ENCODE results near the gene ZBTB4.

The ZBTB4 gene

DNA sequence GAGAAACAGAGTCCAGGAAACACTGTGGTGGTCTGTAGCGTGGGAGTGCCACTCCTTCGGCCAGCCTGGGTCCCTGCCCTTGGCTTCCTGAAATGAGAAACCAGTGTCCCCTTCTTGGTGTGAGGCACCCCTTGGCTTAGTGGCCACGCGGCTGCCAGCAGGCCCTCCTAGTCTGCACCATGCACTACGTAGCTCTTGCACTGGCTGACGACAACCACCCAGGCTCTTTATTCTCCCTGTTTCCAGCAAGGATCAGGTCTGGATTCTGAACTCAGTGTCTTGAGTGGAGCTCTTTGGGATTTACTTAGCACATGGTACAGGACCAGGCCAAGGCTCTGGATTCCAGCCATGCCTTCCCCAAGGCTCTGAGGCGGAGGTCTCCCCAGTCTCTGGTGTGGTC, 51.9 kb downstream of the ZBTB4 start:
- ATAC-seq: no peak
- Mint-ChIP-seq H3K4me3 (no peak overlapping the region), H3K36me3 (no peaks in the 10 kb centered on the region), H3K9me3 (no peaks in the 10 kb centered on the region), H3K27ac (no peak overlapping the region), H3K4me1 (no peaks in the 10 kb centered on the region), H3K27me3 (no peaks in the 10 kb centered on the region)

DNA sequence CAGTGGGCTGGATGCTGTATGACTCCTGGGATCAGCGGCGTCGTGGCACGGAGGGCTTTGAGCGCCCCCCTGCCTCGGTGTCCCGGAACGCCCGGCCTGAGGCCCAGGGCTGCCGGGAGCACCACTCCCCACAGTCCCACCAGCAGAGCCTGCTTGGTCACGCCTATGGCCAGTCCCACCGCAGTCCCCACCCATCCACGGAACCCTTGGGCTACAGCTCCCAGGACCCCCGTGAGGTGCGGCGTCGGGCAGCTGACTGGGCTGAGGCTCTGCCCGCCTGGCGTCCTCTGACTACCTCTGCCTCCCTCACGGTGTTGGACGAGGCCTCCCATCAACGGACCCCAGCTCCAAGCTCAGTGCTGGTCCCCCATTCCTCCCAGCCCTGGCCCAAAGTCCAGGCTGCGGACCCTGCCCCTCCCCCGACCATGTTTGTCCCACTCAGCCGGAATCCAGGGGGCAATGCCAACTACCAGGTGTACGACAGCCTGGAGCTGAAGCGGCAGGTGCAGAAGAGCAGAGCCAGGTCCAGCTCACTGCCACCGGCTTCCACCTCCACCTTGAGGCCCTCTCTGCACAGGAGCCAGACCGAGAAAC, 52.4 kb downstream of the ZBTB4 start:
- no peaks in the 10 kb centered on the region for H3K4me1 Mint-ChIP-seq
- H3K27me3 Mint-ChIP-seq: no peaks in the 10 kb centered on the region
- no peak overlapping the region for H3K4me3 Mint-ChIP-seq
- no peaks in the 10 kb centered on the region for H3K36me3 Mint-ChIP-seq
- ATAC-seq: no peak
- H3K27ac Mint-ChIP-seq: no peak overlapping the region
- H3K9me3 Mint-ChIP-seq: no peaks in the 10 kb centered on the region

DNA sequence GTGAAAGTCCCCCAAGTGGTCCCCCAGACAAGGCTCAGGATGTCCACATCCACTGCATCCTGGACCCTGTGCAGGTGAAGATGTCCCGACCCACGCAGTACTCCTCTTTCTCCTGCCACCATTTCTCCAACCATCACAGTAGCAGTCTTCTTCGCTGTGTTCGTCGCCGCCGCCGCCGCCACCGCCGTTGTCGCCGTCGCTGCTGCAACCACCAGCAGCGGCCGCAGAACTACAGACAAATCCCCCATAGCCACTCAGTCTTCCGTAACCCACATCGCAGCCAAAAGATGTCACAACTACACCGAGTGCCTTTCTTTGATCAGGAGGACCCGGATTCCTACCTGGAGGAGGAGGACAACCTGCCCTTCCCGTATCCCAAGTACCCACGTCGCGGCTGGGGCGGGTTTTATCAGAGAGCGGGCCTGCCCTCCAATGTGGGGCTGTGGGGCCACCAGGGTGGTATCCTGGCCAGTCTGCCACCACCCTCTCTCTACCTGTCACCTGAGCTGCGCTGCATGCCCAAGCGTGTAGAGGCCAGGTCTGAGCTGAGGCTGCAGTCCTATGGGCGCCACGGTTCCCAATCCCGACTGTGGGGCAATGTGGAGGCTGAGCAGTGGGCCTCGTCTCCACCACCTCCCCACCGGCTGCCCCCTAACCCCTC, 53.1 kb downstream of the ZBTB4 start:
- H3K36me3 Mint-ChIP-seq: no peaks in the 10 kb centered on the region

DNA sequence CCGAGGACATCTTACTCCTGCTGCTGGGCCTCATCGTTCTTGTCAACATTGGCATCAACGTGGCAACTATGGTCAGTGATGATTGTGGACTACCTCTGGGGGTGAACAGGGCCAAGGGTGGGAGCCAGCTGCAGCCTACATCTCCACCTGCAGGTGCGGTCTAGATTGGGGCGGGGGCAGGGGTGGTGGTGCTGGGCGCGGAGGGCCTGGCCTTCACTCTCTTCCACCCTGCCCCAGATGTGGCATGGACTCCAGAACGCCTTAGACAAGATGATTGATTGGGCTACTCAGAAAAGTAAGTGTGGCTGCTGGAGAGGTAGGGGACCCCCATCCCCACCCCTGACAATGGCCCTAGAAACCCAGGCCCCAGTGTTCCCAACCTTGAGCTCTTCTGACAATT, 53.7 kb downstream of the ZBTB4 start:
- ATAC-seq: no peak
- Mint-ChIP-seq H3K27ac (no peak overlapping the region), H3K27me3 (no peaks in the 10 kb centered on the region), H3K36me3 (no peaks in the 10 kb centered on the region), H3K4me1 (no peaks in the 10 kb centered on the region), H3K9me3 (no peaks in the 10 kb centered on the region), H3K4me3 (no peak overlapping the region)

More for the DNA sequence above, 53.1 kb downstream of the ZBTB4 start:
- Mint-ChIP-seq H3K27me3 (no peaks in the 10 kb centered on the region), H3K27ac (no peak overlapping the region), H3K9me3 (no peaks in the 10 kb centered on the region), H3K4me1 (no peaks in the 10 kb centered on the region), H3K4me3 (no peak overlapping the region)
- no peak for ATAC-seq

DNA sequence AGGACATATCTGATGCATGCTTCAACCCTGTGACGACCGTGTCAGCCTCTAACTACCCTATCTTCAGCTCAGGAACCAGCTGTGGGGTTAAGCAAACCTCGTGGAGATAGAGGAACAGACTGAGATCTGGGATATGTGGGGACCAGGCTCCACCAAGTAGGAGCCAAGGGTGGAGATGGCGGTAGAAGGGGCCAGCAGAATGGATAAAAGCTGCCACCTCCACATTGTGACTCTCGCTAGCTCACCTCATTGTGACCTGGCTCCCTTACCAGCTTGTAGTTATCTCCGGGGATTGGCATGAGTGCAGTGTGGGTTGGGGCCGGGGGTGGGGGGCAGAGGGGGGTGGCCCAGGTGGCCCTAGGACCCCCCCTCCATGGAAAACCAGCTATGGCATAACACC, 54.1 kb downstream of the ZBTB4 start, which contains the start of gene SPEM2:
Gene SPEM2, plus strand, starts transcription at position 301 of the 400 bp plus-strand sequence. Its CDS starts 73 bp downstream, at position 374.
- no peak within 1 kb of the TSS for H3K4me3 Mint-ChIP-seq
- H3K4me1 Mint-ChIP-seq: no peaks in the 10 kb centered on the region
- H3K27me3 Mint-ChIP-seq: no peaks in the 10 kb centered on the region
- H3K27ac Mint-ChIP-seq: no peak within 1 kb of the TSS
- H3K9me3 Mint-ChIP-seq: no peaks in the 10 kb centered on the region
- H3K36me3 Mint-ChIP-seq: no peaks in the 10 kb centered on the region
- no peak for ATAC-seq

DNA sequence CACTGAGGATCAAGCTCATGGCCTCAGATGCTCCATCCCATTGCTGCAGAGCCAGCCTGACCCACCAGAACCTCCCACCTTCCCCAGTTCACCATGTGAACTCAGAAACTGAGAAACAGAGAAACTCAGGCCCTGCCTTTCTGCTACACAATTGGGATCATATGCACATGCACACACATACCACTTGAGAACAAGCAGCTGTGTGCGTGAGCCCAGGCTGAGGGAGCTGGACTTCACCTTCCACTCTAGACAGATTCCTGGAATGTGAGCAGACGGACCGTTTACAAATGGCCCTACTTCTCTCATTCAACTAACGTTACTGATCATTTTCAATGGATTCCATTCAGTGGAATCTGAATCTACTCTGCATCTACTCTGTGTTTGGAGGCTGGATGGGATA, 55.8 kb downstream of the ZBTB4 start:
- Mint-ChIP-seq H3K9me3 (no peaks in the 10 kb centered on the region), H3K27ac (no peak overlapping the region), H3K4me3 (no peak overlapping the region), H3K4me1 (no peaks in the 10 kb centered on the region), H3K27me3 (peaks cover 13% of the 10 kb centered on the region), H3K36me3 (no peaks in the 10 kb centered on the region)
- no peak for ATAC-seq

DNA sequence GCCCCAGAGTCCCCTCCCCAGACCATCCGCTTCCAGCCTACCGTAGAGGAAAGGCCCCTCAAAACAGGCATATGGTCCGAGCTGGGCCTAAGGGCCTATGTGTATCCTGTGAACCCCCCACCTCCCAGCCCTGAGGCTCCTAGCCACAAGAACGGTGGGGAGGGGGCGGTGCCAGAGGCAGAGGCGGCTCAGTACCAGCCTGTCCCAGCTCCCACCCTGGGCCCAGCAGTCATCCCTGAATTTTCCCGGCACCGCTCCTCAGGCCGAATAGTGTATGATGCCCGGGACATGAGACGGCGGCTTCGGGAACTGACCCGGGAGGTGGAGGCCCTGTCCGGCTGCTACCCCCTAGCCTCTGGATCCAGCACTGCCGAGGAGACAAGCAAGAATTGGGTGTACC, 58.2 kb downstream of the ZBTB4 start:
- Mint-ChIP-seq H3K27me3 (peaks cover 18% of the 10 kb centered on the region), H3K4me1 (no peaks in the 10 kb centered on the region), H3K4me3 (no peak overlapping the region), H3K27ac (no peak overlapping the region), H3K9me3 (no peaks in the 10 kb centered on the region), H3K36me3 (no peaks in the 10 kb centered on the region)
- ATAC-seq: no peak

DNA sequence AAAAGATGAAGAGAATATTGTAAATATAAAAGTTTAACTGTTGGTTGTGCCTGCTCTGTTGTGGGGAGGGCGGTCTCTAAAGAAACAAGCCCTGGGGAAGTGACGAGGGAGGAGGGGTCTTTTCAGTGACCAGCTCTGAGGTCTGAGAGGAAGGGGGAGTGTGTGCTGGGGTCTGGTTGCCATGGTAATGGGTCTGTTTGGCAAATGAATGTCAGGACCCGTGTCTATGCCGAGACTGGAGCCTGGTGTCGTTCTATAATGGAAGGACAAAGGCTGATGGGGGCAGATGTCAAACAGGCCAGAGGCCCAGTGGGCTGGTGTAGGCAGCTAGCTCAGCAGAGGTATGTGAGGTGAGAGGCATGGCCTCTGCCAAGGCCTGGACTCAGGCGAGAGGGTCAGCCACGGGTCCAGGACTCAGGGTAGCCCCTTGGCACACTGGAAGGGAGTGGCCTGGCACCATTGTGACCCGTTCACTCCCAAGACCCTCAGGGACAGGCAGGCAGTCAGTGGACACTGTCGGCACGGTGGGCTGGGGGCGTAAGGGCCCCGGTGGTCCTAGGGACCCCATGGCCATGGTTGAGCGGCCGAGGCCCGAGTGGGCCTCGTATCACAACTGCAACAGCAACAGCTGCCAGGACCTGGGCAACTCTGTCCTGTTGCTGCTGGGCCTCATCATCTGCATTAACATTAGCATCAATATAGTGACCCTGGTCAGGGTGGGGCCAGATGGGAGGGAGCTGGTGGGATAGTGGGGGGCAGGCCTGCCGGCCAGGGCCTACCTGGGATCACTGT, 59.4 kb downstream of the ZBTB4 start, which contains the start of gene SPEM1:
Gene SPEM1, plus strand, starts transcription at position 506 of the 792 bp plus-strand sequence. Its CDS starts 61 bp downstream, at position 567.
- ATAC-seq: no peak
- no peaks in the 10 kb centered on the region for H3K9me3 Mint-ChIP-seq
- H3K4me3 Mint-ChIP-seq: no peak within 1 kb of the TSS
- peaks cover 18% of the 10 kb centered on the region for H3K27me3 Mint-ChIP-seq
- no peaks in the 10 kb centered on the region for H3K4me1 Mint-ChIP-seq
- H3K36me3 Mint-ChIP-seq: no peaks in the 10 kb centered on the region
- H3K27ac Mint-ChIP-seq: no peak within 1 kb of the TSS

DNA sequence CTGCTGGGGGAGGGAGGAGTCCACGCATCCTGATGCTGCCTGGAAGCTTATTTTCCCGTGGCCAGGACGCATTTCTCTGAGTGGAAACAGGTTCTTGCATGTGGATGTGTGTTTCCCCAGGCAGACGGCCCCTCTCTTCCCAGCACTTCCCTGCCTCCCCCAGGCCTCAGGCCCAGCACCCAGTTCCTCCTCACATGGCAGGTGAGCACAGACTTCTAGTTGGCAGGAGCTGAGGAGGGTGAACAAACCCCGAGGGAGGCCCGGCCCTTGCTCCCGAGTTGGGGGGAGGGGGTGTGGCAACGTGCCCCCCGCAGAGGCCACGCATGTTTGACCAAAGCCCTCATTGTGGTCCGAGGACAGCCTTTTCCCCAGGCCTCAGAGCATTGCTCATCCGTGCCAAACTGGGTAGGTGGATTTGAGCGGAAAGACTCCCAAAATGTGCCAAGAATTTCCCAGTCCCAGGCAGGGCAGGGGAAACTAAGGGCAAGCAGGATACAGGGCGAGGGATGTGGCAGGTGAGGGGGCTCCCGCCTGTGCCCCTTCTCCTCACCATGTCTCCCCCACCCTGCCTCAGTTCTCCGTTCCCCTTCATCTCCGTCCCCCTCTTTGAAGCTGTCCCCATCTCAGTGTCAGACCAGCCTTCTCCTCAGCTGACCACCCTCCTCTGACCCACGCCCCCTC, 60.8 kb downstream of the ZBTB4 start:
- Mint-ChIP-seq H3K4me1 (no peaks in the 10 kb centered on the region), H3K9me3 (no peaks in the 10 kb centered on the region), H3K4me3 (no peak overlapping the region), H3K27me3 (peaks cover 18% of the 10 kb centered on the region), H3K36me3 (no peaks in the 10 kb centered on the region), H3K27ac (no peak overlapping the region)
- no peak for ATAC-seq

DNA sequence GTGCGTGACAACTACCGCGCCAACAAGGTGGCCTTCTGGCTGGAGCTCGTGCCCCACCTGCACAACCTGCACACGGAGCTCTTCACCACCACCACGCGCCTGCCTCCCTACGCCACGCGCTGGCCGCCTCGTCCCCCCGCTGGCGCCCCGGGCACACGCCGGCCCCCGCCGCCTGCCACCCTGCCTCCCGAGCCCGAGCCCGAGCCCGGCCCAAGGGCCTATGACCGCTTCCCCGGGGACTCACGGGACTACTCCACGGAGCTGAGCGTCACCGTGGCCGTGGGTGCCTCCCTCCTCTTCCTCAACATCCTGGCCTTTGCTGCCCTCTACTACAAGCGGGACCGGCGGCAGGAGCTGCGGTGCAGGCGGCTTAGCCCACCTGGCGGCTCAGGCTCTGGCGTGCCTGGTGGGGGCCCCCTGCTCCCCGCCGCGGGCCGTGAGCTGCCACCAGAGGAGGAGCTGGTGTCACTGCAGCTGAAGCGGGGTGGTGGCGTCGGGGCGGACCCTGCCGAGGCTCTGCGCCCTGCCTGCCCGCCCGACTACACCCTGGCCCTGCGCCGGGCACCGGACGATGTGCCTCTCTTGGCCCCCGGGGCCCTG, 62.3 kb downstream of the ZBTB4 start:
- Mint-ChIP-seq H3K4me1 (no peaks in the 10 kb centered on the region), H3K36me3 (no peaks in the 10 kb centered on the region), H3K4me3 (no peak overlapping the region), H3K27ac (no peak overlapping the region), H3K27me3 (peaks cover 18% of the 10 kb centered on the region), H3K9me3 (no peaks in the 10 kb centered on the region)
- ATAC-seq: peak; percentile 39

DNA sequence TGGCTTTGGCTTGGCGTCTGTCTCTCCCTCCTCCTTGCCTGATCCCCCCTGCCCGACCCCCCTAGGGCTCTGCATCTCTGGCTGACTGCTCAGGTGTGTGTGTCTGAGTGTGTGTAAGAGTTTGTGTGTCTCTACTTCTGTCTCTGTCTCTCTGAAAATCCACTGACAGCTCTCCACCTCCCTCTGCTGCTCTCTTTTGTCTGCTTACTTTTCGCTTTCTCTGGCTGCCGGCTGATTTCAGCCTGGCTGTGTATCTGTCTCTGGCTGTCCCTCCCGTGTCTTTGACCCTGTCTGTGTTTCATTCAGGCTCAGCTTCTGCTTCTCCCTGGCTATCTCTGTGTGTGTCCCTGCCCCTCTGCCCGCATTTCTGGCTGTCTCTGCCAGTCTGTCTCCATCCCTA, 63.1 kb downstream of the ZBTB4 start:
- Mint-ChIP-seq H3K27me3 (peaks cover 18% of the 10 kb centered on the region), H3K36me3 (no peaks in the 10 kb centered on the region), H3K4me3 (no peak overlapping the region), H3K4me1 (no peaks in the 10 kb centered on the region), H3K27ac (no peak overlapping the region), H3K9me3 (no peaks in the 10 kb centered on the region)
- no peak for ATAC-seq

DNA sequence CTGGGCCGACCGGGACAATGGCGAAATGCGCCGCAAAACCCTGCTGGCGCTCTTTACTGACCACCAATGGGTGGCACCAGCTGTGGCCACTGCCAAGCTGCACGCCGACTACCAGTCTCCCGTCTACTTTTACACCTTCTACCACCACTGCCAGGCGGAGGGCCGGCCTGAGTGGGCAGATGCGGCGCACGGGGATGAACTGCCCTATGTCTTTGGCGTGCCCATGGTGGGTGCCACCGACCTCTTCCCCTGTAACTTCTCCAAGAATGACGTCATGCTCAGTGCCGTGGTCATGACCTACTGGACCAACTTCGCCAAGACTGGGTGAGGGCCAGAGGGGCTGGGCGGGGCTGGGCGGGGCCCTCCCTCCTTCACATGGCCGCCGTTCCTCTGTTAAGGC, 63.6 kb downstream of the ZBTB4 start:
- no peaks in the 10 kb centered on the region for H3K9me3 Mint-ChIP-seq
- ATAC-seq: no peak
- H3K36me3 Mint-ChIP-seq: no peaks in the 10 kb centered on the region
- H3K4me3 Mint-ChIP-seq: no peak overlapping the region
- peaks cover 18% of the 10 kb centered on the region for H3K27me3 Mint-ChIP-seq
- H3K4me1 Mint-ChIP-seq: no peaks in the 10 kb centered on the region
- H3K27ac Mint-ChIP-seq: no peak overlapping the region

DNA sequence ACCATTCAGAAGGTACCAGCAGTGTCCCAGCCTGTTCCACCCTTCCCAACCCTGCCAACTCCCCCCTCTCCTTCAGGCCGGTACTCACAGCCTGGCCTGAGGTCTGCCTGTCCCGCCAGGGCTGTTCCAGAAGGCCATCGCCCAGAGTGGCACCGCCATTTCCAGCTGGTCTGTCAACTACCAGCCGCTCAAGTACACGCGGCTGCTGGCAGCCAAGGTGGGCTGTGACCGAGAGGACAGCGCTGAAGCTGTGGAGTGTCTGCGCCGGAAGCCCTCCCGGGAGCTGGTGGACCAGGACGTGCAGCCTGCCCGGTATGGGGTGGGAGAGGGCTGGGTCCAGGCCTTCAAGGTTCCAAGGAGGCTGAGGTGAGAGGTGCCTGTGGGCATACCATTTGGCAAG, 64.6 kb downstream of the ZBTB4 start:
- H3K4me1 Mint-ChIP-seq: no peaks in the 10 kb centered on the region
- no peaks in the 10 kb centered on the region for H3K9me3 Mint-ChIP-seq
- H3K27ac Mint-ChIP-seq: no peak overlapping the region
- H3K27me3 Mint-ChIP-seq: peaks cover 19% of the 10 kb centered on the region
- H3K4me3 Mint-ChIP-seq: no peak overlapping the region
- ATAC-seq: no peak
- H3K36me3 Mint-ChIP-seq: no peaks in the 10 kb centered on the region

DNA sequence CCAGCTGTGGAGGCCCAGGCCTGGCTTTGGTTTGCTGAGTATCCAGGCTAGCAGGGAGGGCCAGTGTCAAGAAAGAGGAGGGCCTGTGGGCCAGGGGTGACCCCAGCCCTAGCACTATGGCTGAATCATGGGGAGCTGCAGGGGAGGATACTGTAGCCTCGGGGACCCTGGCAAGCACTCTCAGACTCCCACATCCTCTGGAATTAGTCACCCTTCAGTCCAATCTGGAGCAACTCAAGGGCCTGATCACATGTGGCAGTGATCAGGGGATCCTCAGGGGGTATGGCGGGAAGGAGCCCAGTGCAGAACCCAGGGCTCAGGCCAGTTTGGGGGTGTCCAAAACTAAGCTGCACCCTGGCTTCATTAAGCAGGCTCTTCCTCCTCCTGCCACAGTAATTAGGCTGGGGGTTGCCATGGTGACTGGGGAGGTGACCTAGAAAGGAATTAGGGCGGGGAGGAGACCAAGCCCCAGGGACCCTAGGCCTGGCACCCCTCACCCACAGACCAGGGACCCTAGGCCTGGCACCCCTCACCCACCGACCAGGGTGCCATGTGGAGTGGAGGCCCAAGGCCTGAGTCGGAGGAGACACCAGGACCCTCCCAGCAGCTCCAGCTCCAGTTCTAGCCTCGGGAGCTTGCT, 66.0 kb downstream of the ZBTB4 start:
- Mint-ChIP-seq H3K4me1 (no peaks in the 10 kb centered on the region), H3K27ac (no peak overlapping the region), H3K4me3 (no peak overlapping the region), H3K36me3 (no peaks in the 10 kb centered on the region), H3K9me3 (no peaks in the 10 kb centered on the region), H3K27me3 (peaks cover 17% of the 10 kb centered on the region)
- no peak for ATAC-seq

DNA sequence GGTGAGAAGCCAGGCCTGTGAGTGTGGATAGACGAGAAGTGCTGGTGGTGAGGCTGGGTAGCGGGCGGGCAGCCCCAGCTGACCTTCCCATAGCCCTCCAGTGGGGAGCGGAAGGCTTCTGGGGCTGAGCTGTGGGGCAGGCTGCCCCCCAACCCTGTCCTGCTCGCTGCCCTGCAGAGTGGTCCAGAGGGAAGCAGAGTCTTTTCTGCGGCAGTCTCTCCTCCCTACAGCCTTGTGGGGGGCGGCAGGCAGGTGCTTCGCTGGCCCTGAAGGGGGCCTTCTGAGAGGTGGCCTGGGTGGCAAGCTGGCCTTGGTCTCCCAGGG, 68.0 kb downstream of the ZBTB4 start:
- Mint-ChIP-seq H3K4me3 (no peak overlapping the region), H3K9me3 (no peaks in the 10 kb centered on the region), H3K4me1 (no peaks in the 10 kb centered on the region), H3K36me3 (no peaks in the 10 kb centered on the region), H3K27me3 (peaks cover 14% of the 10 kb centered on the region), H3K27ac (no peak overlapping the region)
- no peak for ATAC-seq
